GM19035 (cell line): ENCODE measurements around the gene UNC5C.
"Not testable (repeated sequence)": the region's sequence is repeated elsewhere in the genome, so short reads cannot be mapped to it uniquely, and the experiment has no call there.

Experiments used
- ATAC-seq: cut with Tn5 transposase; IDR thresholded peaks from one replicate; pipeline ENCODE4 v1.9.1; 2021; ENCODE audit not compliant: unreplicated experiment

Gene UNC5C

DNA sequence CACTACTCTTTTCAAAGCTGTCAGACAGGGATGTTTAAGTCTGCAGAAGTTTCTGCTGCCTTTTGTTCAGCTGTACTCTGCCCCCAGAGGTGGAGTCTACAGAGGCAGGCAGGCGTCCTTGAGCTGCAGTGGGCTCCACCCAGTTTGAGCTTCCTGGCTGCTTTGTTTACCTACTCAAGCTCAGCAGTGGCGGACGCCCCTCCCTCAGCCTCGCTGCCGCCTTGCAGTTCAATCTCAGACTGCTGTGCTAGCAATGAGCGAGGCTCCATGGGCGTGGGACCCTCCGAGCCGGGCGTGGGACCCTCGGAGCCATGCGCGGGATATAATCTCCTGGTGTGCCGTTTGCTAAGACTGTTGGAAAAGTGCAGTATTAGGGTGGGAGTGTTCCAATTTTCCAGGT, 409.3 kb downstream of the UNC5C start:
- not testable (repeated sequence) for ATAC-seq

DNA sequence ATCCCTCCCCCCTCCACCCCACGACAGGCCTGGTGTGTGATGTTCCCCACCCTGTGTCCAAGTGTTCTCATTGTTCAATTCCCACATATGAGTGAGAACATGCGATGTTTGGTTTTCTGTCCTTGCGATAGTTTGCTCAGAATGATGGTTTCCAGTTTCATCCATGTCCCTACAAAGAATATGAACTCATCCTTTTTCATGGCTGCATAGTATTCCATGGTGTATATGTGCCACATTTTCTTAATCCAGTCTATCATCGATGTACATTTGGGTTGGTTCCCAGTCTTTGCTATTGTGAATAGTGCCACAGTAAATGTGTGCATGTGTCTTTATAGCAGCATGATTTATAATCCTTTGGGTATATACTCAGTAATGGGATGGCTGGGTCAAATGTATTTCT, 414.8 kb downstream of the UNC5C start:
- not testable (repeated sequence) for ATAC-seq

DNA sequence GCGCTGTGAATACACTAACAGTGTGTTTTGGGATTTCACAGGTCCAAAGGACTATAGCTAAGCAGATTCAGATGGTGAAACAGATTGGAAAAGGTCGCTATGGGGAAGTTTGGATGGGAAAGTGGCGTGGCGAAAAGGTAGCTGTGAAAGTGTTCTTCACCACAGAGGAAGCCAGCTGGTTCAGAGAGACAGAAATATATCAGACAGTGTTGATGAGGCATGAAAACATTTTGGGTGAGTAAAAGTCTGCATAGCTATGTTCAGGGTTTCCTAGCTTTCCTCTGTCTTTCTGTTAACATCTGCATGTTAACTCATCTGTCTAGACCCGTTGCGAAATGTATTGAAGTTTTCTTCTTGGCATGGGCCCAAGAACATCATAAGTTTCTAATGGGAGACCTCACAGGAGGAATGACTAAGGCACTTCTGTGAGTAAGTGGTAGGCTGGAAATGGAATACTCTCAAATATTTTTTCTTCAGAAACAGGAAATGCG, 418.9 kb downstream of the UNC5C start:
- no peak for ATAC-seq

DNA sequence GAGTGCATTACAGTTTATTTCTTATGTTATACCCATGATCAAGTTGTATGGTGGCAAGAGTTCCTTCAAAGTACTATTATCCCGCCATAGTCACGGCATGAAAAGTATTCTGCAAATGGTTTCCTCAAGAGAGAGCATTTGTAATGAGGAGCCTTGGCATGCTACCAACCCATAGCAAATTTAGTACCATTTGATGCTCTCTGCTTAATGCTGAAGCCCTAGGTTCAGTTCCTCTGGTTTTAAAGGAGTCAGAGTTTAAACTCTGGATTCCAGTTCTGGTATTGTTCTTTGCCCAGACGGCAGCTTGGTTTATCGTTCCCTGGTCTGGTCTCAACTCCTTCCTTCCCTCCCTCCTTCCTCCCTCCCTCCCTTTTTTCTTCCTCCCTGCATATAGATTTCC, 419.7 kb downstream of the UNC5C start:
- ATAC-seq = no peak

DNA sequence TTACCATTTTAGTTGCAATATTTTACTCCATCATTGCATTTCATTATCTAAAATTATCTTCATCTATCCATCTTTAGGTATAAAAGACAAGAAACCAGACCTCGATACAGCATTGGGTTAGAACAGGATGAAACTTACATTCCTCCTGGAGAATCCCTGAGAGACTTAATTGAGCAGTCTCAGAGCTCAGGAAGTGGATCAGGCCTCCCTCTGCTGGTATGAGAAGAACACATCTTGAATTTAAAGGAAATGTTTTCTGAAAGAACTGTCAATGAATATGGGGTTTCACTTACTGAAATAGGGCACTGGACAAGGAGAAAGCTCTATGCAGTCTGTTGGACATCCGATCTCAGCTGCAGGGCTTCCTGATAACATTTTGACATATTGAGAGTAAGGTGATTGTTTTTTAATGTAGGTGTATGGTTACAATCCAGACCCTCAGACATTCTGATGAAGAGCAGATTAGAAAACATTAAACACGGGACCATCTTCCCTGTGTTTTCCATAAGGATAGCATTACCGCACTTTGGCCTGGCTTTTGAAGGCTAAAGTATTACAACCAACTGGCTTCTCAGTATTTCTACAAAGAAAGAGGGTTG, 423.8 kb downstream of the UNC5C start:
- ATAC-seq = no peak

DNA sequence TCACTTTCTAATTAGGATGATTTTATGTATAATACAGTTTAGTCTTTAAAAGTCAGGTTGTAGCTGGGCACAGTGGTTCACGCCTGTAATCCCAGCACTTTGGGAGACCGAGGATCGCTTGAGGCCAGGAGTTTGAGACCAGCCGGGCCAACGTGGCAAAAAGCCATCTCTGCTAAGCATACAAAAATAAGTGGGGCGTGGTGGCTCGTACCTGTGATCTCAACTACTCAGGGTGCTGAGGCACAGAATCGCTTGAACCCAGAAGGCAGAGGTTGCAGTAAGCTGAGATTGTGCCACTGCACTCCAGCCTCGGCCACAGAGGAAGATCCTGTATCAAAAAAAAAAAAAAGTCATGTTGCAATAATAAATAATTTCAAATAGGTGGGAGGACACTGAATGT, 426.8 kb downstream of the UNC5C start:
- no peak for ATAC-seq

DNA sequence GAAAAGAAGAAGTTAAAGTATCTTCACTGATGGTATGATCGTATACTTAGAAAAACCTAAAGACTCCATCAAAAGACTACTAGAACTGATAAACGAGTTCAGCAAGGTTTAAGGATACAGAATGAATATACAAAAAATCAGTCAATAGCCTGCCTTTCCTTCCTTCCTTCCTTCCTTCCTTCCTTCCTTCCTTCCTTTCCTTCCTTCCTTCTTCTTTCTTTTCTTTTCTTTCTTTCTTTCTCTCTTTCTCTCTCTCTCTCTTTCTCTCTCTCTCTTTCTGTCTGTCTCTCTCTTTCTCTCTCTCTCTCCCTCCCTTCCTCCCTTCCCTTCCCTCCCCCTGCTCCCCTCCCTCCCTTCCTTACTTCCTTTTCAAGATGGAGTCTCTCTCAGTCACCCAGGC, 428.3 kb downstream of the UNC5C start:
- no peak for ATAC-seq

DNA sequence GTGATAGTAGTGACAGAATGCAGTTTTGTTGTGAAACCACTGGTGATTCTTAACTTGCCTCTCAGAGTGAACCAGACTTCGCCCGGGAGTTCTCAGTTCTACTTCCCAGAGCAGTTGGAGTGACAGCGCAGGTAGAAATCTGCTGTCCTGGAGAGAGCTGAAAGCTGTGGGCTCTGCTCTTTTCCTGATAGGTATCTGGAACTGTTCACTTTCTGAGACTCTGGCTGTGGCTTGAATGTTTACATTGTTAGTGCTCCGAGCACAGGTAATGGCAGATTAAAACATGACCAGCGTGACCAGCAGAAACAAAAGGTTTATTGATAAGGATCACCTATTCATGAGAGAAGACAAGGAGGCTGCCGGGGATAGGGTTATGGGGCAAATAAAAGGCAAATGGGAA, 430.3 kb downstream of the UNC5C start:
- ATAC-seq = no peak

DNA sequence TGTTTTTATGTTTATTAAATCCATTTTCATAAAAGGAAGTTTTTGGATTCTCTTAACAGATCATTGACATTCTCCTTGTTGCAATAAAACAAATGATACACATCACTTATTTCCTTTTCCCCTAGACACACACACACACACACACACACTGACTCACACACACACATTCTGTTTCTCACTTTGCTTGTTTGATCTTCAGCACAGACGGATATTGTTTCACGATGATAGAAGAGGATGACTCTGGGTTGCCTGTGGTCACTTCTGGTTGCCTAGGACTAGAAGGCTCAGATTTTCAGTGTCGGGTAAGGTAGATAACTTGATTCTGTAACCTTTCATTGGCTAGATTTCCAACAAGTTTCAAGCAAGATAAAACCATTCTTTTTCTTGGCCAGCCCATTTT, 434.3 kb downstream of the UNC5C start:
- no peak for ATAC-seq
